ENCODE data around the gene VSX2.

VSX2 gene

DNA sequence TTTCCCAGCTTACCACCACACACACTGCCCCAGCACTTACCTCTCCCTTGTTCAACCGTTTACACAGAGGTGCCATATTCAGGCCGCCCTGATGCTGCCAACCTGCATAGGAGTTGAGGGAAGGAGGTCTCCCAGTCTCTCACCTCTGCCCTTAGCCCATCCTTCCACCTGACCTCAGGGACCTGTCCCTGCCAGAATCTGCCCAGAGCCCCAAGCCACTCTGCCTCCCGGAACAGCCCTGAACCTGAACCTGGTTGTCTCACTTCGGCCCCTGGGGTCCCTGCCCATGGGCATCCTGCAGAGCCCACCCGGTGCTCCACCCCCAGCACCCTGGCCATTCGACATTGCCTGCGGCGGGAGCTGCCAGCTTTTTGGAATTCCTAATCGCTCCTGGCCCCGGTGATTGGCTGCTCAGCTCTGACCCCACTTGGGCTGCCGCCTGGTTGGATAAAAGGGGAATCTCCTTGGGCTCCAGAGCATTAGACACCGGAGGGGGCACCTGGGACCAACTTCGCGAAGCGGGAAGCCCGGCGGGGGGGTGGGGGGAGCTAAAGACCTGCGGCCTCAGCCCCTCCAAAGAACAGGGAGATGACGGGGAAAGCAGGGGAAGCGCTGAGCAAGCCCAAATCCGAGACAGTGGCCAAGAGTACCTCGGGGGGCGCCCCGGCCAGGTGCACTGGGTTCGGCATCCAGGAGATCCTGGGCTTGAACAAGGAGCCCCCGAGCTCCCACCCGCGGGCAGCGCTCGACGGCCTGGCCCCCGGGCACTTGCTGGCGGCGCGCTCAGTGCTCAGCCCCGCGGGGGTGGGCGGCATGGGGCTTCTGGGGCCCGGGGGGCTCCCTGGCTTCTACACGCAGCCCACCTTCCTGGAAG, at the start of gene VSX2:
Gene VSX2 (plus strand): TSS at position 476 of the 874 bp plus-strand sequence. CDS start 113 bp downstream, at position 589.
- DNase-seq, result no peak

DNA sequence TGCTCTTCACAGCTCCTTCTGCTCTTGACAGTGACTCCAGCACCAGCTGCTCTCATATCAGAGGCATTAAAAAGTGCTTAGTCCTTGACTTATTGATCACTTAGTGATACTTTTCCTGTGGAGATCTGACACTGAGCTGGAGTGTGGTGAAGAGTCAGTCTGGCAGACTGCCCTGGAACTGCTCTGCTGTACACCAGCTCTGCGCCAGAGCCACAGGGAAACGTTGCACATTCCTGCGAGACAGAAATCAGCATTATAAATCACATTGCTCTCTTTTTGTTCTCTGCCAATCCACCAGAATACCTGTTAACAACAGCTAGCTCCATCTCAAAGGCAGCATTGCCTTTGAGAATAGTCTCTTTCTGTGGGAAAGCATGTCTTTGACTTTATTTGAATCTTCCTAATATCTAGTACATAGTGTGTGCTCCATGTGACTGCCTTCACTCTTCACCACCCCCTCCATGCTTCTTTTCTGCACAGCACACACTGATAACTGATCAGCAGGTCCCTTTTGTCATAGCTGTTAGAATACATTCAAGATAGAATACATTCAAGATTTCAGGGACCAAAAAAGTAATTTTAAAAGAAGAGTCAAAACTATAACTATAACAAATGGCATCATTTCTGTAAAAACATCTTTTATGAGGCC, 48.2 kb upstream of the VSX2 start:
- DNase-seq, result no peak

GRCh38 chr14:74194506-74195274, 44.6 kb upstream of the VSX2 start:
- DNase-seq, result no peak

DNA sequence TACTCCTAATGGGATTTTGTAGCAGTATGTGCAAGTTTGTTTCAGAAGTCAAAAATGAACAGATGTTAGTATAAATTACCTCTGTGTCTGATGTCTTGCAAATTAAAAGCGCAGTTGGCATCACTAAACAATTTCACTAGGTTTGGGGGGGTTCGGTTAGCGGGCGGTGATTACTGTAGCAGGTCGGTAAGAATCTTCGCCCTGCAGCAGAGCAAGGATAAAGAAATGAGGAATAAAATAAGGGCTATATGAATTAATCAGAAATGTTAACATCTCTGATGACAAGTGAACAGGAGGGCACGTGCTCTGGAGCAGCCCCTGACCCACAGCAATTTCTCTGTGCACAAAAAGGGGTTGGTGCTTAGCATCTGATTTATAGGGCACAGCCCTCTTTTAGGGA, 43.6 kb upstream of the VSX2 start:
- DNase-seq, result no peak

DNA sequence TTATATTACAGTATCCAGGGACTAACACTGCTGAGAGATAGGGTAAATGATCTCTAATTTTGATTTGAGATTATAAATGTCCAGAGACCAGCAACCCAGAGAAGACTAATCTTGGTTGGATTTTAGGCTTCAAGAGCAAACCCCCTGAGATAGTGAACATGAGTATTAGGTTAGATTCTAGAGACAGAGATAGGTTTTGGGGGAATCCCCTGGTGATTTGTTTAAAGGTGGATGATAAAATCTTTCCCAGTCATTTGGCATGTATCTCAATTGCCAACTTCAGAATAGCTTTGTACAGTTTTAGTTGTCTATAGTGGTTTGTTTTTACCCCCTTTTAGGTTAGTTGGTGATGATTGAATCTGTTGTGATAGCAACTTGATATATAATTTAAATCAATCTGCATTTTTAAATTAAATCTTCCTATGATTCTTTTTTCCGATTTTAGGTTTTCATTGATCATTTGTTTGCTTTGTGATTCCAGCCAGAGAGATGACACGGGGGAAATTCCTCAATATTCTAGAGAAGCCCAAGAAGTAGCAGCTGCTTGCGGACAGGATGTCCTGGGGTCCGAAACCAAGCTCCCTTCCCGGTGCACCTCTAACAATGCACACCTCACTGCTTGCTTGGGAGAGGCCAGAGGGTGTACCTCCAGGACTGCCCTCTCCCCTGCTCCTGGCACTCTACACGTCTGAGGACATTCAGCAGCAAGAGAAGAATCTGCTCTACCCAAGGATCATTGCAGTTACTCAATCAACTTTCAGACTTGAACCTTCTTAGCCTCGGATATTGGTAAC, 40.6 kb upstream of the VSX2 start:
- DNase-seq, result no peak

DNA sequence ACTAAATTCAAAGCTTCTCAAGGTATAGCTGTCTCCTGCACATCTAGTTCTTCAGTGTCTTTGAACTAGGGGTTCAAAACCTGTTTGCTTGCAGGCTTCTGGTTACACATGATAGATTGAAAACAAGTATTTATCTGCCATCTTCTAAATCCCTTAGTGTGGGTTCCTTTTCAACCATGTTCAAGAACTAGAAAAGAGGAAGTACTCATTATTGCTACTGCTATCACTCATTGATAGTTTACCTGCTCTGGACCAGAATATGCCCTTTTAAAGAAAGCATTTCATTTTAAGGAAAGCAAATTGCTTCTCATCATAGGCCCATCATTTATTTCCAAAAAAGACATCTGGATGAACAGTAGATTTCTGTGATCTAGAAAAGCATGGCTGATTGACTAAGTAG, 37.1 kb upstream of the VSX2 start:
- no peak for DNase-seq

DNA sequence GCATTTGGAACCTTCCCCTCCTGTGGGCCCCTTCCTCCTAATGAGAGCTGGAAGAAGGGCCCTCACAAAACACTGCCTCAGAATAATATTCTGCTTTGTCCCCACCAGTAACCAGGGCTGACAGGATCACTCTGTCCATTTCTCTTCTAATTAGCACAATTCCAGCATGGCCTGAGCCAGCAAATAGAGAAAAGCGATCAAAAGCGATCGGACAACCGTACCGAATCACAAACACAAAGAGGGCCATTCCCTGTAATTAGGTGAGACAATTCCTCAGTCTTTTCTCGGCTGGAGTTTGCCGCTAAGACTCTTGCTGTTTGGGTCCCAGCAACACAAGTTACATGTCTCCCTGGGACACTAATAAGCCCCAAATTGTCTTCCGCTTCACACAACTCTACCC, 35.6 kb upstream of the VSX2 start:
- no peak for DNase-seq

DNA sequence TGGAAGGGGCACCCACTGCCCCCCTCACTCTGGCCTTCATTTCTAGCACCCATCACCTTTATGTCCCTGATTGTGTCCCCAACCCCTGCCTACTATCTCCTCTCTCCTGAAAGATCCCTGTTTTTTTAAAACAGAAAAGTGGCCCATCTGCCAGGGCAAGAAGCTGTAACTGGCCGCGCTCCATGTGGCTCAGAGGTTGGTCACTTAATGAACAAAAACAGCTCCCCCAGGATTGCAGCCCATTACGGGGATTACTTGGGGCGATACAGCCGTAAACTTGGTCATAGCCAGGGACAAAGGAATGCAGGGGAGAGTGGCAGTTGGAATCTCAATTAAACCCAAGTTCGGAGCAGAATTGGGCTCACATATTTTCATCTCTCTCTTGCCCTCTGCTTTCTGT, 34.8 kb upstream of the VSX2 start:
- no peak for DNase-seq

DNA sequence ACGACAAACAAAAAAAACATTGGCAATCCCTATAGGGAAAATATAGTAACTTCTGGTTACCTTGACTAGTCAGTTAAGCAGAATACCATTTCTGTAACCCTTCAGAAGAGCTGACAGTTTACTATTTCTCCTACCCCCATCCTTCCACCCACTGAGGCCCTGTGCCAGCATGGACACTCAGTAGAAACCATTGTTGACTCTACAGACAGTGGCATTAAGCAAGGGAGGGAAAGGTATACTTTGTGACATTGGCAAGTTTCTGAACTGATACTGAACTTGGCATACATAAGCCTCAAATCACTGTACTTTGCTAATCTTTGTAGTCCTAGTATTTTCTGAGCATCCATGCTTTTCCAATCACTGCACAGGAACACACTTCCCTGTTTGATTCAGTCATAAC, 33.4 kb upstream of the VSX2 start:
- no peak for DNase-seq

- DNase-seq, result no peak
Observed at GRCh38 chr14:74207943-74208342, 31.3 kb upstream of the VSX2 start.

GRCh38 chr14:74208642-74209041, 30.6 kb upstream of the VSX2 start:
- no peak for DNase-seq

DNA sequence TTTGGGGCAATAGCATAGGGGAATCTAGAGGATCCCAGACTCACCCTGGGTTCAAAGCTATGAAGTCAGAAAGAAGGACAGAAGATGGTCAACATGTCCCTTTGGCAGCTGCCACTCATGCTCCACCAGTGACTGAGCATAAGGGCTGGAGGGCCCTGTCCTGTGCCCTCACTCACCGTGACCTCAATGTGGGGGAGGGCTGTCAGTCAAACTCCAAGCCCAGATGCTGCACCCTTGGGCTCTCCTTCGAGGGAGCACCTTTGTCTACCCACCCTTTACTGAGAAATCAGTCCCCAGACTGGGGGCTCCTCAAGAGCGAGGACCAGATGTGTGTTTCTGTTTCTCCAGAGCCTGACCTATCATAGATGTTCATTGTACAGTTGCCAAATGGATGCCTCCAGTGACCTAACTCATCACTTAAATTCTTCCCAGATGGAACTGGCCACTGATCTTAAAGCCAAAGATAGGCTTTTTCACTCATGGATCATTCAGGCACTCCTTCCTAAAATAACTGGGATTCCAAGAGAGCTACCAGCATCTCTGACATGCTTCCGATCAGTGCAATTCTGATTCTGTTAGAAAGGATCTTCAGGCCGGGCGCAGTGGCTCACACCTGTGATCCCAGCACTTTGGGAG, 27.2 kb upstream of the VSX2 start:
- no peak for DNase-seq

GRCh38 chr14:74213907-74214803, 25.1 kb upstream of the VSX2 start:
- DNase-seq, result no peak

DNA sequence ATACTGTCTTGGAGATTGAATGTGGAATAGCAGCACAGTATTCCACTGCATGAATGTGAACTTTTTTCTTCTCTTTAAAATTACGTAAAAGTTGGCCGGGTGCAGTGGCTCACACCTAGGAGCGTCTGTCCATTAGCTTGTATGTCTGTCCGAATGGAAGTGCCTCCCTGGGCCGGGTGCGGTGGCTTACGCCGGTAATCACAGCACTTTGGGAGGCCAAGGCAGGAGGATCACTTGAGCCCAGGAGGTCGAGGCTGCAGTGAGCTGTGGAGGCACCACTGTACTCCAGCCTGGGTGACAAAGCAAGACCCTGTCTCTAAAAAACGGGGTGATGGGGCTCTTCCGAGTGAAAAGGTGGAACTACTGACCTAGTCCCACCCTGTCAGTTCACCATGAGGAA, 22.6 kb upstream of the VSX2 start:
- DNase-seq, result no peak

GRCh38 chr14:74217672-74218448, 21.4 kb upstream of the VSX2 start:
- peak; percentile 62 for DNase-seq

DNA sequence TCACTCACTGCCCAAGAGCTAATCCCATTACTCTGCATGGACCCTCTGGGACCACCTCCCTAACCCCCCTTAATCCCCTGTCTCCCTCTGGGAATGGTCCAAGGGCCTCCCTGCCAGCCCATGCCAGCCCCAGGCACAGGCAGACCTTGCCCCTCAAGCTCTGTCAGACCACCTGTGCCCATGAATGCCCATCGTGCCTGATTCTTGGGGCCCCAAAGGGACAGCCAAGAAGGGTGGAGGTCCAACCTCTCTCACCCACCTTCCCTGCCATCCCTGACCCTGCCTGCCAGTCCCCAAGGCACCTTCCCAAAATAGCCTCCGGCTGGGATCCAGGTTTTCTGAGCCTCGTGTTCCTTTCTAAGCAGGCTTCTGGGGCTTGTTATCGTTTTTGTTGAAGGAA, 20.8 kb upstream of the VSX2 start:
- no peak for DNase-seq

DNA sequence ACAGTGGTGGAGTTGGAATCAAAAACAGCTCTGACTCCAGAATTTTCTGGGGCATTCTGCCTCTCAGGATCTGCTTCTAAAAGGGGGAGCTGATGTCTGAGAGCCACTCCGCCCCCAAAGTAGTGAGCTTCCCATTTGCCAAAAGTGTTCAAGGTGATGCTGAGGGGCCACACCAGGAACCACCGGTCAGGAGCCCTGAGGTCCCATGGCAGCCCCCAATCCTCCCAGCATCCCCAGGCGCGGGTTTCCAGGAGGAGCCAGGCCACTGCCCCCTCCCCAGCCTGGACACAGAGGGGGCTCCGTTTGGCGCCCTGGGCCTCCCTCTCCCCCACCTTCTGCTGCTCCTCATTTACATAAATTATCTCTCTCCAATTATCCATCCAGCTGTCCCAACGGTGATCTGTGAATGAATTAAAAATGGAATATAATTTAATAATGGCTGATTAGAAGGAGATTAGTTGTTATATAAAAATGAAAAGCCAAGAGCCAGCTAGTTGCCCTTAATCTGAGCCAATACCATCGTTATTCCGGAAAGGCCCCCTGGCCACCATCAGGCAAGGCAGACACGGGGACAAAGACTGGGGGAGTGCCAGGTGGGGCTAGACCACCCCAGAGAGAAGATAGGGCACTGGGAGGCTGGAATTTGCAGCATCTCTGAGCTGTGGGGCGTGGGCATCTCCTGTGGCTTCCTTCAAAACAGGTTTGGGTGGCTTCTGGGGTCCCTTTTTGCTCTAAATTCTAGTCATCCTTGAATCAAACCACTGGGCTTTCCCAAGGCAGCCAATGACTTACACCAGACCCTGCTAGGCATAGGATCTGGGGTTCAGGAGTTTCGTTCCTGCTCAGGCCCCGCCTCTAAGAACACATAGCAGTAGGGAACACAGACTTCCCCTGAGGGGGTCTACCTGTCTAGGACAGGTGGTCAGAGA, 19.7 kb upstream of the VSX2 start:
- DNase-seq, result no peak

- DNase-seq, result no peak
Observed at GRCh38 chr14:74220991-74221390, 18.3 kb upstream of the VSX2 start.

DNA sequence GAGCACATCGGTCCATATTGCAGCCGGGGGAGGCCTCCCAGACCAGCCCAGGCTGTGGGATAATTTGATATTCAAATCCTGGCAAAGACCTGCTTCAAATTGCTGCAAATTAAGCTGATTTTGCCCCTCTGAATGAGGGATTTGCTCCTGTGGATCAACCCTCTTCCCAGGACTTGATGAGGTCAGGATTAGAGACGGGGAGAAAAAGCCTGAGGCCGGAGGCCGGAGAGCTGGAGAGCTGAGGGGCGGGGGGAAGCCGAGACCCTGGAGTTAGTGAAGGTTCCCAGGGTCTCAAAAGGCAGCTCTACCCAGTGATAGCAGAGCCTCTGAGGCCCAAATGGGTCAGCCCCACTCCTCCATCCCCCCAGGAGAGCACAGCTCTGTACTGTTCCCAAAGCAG, 17.5 kb upstream of the VSX2 start:
- DNase-seq, result no peak

All from inflammatory macrophage treated with lipopolysaccharide for 4 hours (primary cell).